ENCODE data around the gene CANX. TPM values are rescaled to one million over a fixed set of nuclear protein-coding genes. Genes with fewer than 3 reads are reported as not detected.

Gene CANX
- total RNA-seq, 1 experiment from 2014 or later: 766 TPM

GRCh38 chr5:179776411-179776938 lies 77.7 kb downstream of the CANX start:
- ATAC-seq (no peak), DNase-seq (ENCODE audit: low read depth, low spot score) (no peak)
- ChIA-PET POLR2A (no interaction called here), RAD21 (ENCODE audit: low non-redundant PET in 1 of 2, low total read pairs in 2 of 2, uncharacterized antibody in 2 of 2, unreplicated experiment in 2 of 2) (no interaction called here), CTCF (interaction anchor here (1.2 kb wide), 1 partner anchor 14 kb away, joined by 4 read pairs; no protein-coding TSS in a partner anchor)
- no peak overlapping the region for H3K27ac ChIP-seq (ENCODE audit: low read depth, low read length)
- H3K79me2 ChIP-seq (ENCODE audit: insufficient read depth, low read length): no peaks in the 10 kb centered on the region
- BruUV-seq (replicated peaks): no TSS peak
- no peaks in the 10 kb centered on the region for H3K27me3 ChIP-seq (ENCODE audit: insufficient read depth, low read length)
- H3K9me2 ChIP-seq (ENCODE audit: insufficient read depth): no peaks in the 10 kb centered on the region
- no peaks in the 10 kb centered on the region for H3K9me3 ChIP-seq (ENCODE audit: control insufficient read depth in 1 of 2, insufficient read depth in 1 of 2, low read depth in 1 of 2, low read length in 2 of 2)
- no peak overlapping the region for H3K4me2 ChIP-seq (ENCODE audit: low read length)
- intact Hi-C loops (cut with micrococcal nuclease): no loop called here
- H2AFZ ChIP-seq (ENCODE audit: low read depth, low read length, poor library complexity, severe bottlenecking): no peak overlapping the region
- no peak overlapping the region for H3K9ac ChIP-seq (ENCODE audit: low read length)
- TF ChIP-seq MAX (IDR thresholded peaks at IDR 0.05) (no peak), ZNF274 (IDR thresholded peaks at IDR 0.05; ENCODE audit: low read depth, low read length) (no peak), SIN3A (IDR thresholded peaks at IDR 0.05; ENCODE audit: low read depth) (no peak), YY1 (IDR thresholded peaks at IDR 0.05; ENCODE audit: extremely low read depth, insufficient replicate concordance, low read depth, low read length) (no peak), EZH2 (IDR thresholded peaks at IDR 0.05) (no peak), ZBTB33 (IDR thresholded peaks at IDR 0.05; ENCODE audit: extremely low read depth, insufficient replicate concordance, low read length) (no peak), SP1 (IDR thresholded peaks at IDR 0.05; ENCODE audit: low read depth) (no peak), TCF7L2 (IDR thresholded peaks at IDR 0.05; ENCODE audit: borderline replicate concordance, extremely low read depth, insufficient read depth, insufficient read length) (no peak), CEBPB (IDR thresholded peaks at IDR 0.05; ENCODE audit: low read depth) (no peak), CTCF (IDR thresholded peaks at IDR 0.05 in 2 of 3, conservative IDR thresholded peaks at IDR 0.05 in 1 of 3; ENCODE audit: borderline replicate concordance in 1 of 3, insufficient read depth in 1 of 3, low read depth in 2 of 3, low read length in 2 of 3) (no peak), RAD21 (IDR thresholded peaks at IDR 0.05; ENCODE audit: low read depth) (no peak), ATF3 (IDR thresholded peaks at IDR 0.05) (no peak), CBX3 (IDR thresholded peaks at IDR 0.05; ENCODE audit: low read depth) (no peak)
- peaks cover 17 to 18% of the 10 kb centered on the region in 2 experiments; a peak in 2 of 4 replicates for H3K36me3 ChIP-seq (ENCODE audit: control insufficient read depth in 1 of 2, insufficient read depth in 2 of 2, low read length in 2 of 2)
- no peaks in the 10 kb centered on the region for H4K20me1 ChIP-seq (ENCODE audit: insufficient read depth)
- no peaks in the 10 kb centered on the region for H3K4me1 ChIP-seq (ENCODE audit: control insufficient read depth in 1 of 2, insufficient read depth in 2 of 2, low read length in 2 of 2)
- no peak overlapping the region for H3K4me3 ChIP-seq (replicated peaks in 1 of 2; ENCODE audit: low read depth in 1 of 2, low read length in 2 of 2)

All from HCT116 (cell line).